Choroid plexus epithelial cell (primary cell): Measurements from ENCODE around the gene FAM163A.

Source experiments
- DNase-seq: peaks from one replicate; pipeline ENCODE4 v3.0.0-alpha.2; 2010; ENCODE audit warnings: low read depth
- H3K4me3 ChIP-seq: 2 replicates; pipeline ENCODE4 v1.5.1; 2011; ENCODE audit warnings: low read depth, mild to moderate bottlenecking, control low read depth, low read length, moderate library complexity
- CTCF ChIP-seq: conservative IDR thresholded peaks from 2 replicates; pipeline ENCODE4 v1.5.1; 2011; ENCODE audit warnings: low read depth, mild to moderate bottlenecking, control low read depth, inconsistent platforms, low read length, moderate library complexity

The FAM163A gene

GRCh38 chr1:179742291-179742690, 800 bp upstream of the FAM163A start:
- H3K4me3 ChIP-seq, result no peak overlapping the region
- no peak for TF ChIP-seq CTCF

GRCh38 chr1:179743679-179744400, 749 bp downstream of the FAM163A start:
- DNase-seq, result no peak
- no peak for TF ChIP-seq CTCF

More at GRCh38 chr1:179742291-179742690, 800 bp upstream of the FAM163A start:
- no peak for DNase-seq

GRCh38 chr1:179744401-179745130, 1.5 kb downstream of the FAM163A start:
- no peak overlapping the region for H3K4me3 ChIP-seq
- no peak for TF ChIP-seq CTCF
- no peak for DNase-seq

More at GRCh38 chr1:179743679-179744400, 749 bp downstream of the FAM163A start:
- no peak overlapping the region for H3K4me3 ChIP-seq

- no peak overlapping the region for H3K4me3 ChIP-seq
- no peak for TF ChIP-seq CTCF
- DNase-seq, result no peak
Measured at GRCh38 chr1:179745131-179745611, 2.1 kb downstream of the FAM163A start.

GRCh38 chr1:179745743-179746142, 2.7 kb downstream of the FAM163A start:
- no peak overlapping the region for H3K4me3 ChIP-seq
- no peak for TF ChIP-seq CTCF
- no peak for DNase-seq

- TF ChIP-seq CTCF, result no peak
- H3K4me3 ChIP-seq, result no peak overlapping the region
- DNase-seq, result no peak
Measured at GRCh38 chr1:179747611-179748010, 4.5 kb downstream of the FAM163A start.
